Ecto neural progenitor cell (in vitro differentiated cells): ENCODE data around the gene RRAGD.

Experiments
- DNase-seq: peaks from one replicate; pipeline ENCODE4 v3.0.0-alpha.2; 2018; ENCODE audit warnings: low spot score

The RRAGD gene

GRCh38 chr6:89339565-89339964 is 72.5 kb downstream of the RRAGD start:
- no peak for DNase-seq

GRCh38 chr6:89335164-89335563 is 76.9 kb downstream of the RRAGD start:
- DNase-seq = no peak

- no peak for DNase-seq
These were observed 81.2 kb downstream of the RRAGD start for GRCh38 chr6:89330910-89331309.

- no peak for DNase-seq
These were observed 83.1 kb downstream of the RRAGD start for GRCh38 chr6:89328976-89329375.

- no peak for DNase-seq
These were observed 87.8 kb downstream of the RRAGD start for GRCh38 chr6:89324304-89324703.

- DNase-seq = no peak
These were observed 88.5 kb downstream of the RRAGD start for GRCh38 chr6:89323511-89323971.

- DNase-seq = no peak
These were observed 90.7 kb downstream of the RRAGD start for GRCh38 chr6:89321131-89321970.

- no peak for DNase-seq
These were observed 92.0 kb downstream of the RRAGD start for GRCh38 chr6:89320012-89320559.

- no peak for DNase-seq
These were observed 95.0 kb downstream of the RRAGD start for GRCh38 chr6:89317067-89317466.

GRCh38 chr6:89315249-89315885 is 96.7 kb downstream of the RRAGD start, which contains the start of gene GABRR2:
TSS of gene GABRR2 (minus strand) at chr6:89315299. CDS start at chr6:89315165, 134 bp downstream.
- DNase-seq = no peak

GRCh38 chr6:89314692-89315091 is 97.4 kb downstream of the RRAGD start:
- no peak for DNase-seq
